ENCODE results near the gene ADAM22.

Gene ADAM22

DNA sequence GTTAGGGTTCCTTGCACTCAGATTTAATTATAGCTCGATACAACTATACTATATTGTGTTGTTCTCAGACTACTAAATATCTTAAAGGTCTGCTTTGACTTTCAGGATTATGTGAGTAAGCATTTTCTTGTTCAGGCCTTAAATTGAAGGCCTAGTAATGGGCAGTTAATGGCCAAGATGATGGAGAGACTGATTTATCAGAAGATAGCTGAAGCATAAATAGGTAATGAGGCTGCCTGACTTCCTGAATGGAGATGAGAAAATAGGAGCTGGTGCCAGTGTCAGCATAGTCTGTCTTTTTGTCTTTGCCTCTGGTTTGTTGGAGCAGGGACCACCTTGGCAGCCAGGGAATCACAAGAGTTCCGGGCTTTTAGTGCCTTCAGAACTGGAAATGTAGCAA lies 32.2 kb downstream of the ADAM22 start:
- DNase-seq, result no peak

- no peak for DNase-seq
Observed at GRCh38 chr7:87968021-87968420, 34.0 kb downstream of the ADAM22 start.

GRCh38 chr7:87982116-87982515 lies 48.1 kb downstream of the ADAM22 start:
- DNase-seq, result no peak

- DNase-seq, result no peak
Observed at GRCh38 chr7:87984088-87984487, 50.0 kb downstream of the ADAM22 start.

- DNase-seq, result no peak
Observed at GRCh38 chr7:87993269-87993668, 59.2 kb downstream of the ADAM22 start.

DNA sequence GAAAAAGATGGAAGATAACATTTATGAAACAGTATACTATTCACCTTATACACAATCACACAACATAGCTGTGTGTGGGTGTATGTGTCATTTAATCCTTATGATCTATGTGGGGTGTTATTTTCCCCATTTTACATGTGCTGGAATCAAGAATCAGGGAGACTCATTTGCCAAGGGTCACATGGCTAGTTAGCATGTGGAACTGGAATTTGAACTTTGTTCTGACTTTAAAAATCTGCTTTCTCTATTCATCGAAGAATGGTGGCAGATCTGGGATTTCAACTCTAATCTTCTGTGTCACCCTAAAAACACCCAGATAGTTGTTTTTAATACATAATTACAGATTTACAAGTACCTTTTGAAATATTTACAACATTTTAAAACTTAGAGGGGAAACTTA lies 65.2 kb downstream of the ADAM22 start:
- no peak for DNase-seq

DNA sequence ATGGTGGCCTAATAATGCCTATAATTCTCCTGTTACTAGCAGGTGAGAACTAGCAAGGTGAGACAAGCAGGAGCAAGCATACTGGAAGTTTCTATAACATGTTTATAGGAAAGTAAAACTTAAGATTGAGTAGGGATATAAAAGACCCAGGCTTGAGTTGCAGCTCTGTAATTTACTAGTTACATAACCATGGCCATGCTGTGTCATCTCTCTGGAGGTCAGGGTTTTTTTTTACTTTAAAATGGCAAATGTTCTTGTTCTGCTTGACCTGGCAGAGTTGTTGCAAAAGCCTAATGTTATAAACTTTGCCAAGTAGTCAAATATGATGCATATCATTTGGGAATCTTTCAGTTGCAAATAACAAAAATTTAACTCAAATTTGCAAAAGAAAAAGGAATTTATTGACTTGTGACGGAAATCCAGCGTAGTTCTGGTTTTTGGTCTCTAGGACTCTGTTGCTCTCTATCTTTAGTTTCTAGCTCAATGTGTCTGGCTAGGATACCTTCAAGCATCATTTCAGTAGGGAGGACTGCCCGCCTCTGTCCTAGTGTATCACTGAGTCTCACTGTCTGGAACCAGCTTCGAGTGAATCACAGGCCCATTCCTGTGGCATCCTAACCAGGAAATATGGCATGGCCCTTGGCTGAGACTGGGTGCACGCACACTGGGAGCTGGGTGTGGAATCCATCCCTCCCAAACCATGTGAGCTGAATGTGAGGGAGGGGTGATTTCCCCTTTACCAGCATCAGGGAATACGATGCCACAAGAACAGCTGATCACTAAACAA lies 67.9 kb downstream of the ADAM22 start:
- DNase-seq, result no peak

DNA sequence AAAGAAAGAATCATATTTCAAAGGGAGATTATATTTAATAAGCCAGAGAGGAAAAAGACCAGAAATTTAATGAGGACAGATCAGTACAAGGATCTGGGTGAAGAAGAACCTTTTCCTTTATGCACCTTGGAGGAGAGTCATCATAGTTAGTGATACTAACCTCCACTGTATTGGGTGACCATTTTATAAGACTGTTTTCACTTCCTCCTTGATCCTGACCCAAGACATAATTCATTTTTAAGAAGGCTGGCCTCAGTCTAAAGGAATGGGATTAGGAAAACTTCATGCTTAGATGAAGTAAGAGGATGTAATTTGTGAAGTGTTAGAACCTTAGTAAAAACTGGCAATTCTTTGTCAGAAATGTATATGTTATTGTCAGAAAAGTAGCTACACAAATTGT lies 68.6 kb downstream of the ADAM22 start:
- no peak for DNase-seq

- DNase-seq, result no peak
Observed at GRCh38 chr7:88003581-88003980, 69.5 kb downstream of the ADAM22 start.

DNA sequence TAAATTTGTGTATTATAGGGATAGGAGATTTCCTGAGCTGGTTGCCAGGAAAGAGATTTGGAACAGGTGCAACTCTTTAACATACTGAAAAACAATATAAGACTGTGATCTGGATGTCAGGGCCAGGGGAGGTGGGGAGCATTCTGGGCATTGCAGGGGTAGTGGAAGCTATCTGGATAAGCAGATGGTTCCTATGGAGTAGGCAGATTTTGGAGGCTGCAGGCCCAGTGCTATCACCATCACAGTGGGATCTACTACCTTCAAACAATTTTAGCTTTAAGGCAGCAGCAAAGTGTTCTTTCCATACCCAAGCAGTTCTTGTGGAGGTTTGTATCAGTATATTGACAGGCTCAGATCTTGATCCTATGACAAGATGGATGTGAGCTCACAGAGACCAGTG lies 71.1 kb downstream of the ADAM22 start:
- no peak for DNase-seq

DNA sequence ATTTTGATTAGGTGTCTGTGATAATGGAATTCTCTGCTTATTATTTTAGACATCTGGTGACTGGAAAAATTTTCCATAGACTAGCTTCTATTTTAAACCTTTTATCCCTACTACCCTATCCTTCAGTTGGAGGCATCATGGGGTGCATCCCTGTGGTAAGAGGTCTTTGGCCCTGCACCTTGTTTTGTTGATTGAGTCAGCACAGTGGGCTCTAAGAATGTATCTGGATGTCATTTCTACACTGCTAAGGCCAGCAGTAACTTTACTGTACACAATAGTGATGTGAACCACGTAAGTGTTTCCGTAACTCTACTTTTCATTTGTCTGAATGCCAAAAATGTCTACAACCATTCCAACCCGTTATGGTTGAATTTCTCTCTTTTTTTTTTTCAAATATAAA lies 75.6 kb downstream of the ADAM22 start:
- DNase-seq, result no peak

DNA sequence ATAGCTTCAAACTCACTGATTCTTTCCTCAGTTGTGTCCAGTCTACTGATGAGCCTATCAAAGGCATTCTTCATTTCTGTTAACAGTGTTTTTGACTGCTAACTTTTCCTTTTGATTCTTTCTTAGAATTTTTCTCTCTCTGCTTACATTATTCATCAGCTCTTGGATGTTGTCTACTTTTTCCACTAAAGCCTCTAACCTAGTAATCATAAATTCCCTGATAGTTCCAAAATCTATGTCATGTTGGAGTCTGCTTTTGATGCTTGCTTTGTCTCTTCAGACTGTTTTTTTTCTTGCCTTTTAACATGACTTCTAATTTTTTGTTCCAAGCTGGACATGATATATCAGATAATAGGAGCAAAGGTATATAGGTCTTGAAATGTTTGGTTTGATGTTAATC lies 78.0 kb downstream of the ADAM22 start:
- no peak for DNase-seq

- no peak for DNase-seq
Observed at GRCh38 chr7:88013981-88014380, 79.9 kb downstream of the ADAM22 start.

GRCh38 chr7:88014581-88014980 lies 80.5 kb downstream of the ADAM22 start:
- no peak for DNase-seq

DNA sequence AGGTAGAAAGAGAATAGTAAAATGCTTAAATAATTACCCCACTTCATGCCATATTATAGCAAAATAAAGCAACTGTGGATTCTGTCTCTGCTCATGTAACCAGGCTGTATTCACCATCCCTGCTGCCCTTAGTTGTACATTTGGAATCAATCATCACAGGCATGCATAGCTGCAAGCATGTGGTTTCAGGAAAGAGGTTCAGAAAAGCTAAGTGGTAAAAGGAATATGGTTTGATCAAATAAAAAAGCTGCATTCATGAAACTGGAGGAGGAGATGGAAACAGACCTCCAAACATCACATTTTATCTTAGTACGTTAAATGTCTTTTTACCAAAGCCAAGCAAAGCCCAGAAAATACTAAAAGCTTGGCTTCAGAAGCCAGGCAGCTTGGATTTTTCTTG lies 81.3 kb downstream of the ADAM22 start:
- no peak for DNase-seq

- DNase-seq, result no peak
Observed at GRCh38 chr7:88018501-88018900, 84.5 kb downstream of the ADAM22 start.

DNA sequence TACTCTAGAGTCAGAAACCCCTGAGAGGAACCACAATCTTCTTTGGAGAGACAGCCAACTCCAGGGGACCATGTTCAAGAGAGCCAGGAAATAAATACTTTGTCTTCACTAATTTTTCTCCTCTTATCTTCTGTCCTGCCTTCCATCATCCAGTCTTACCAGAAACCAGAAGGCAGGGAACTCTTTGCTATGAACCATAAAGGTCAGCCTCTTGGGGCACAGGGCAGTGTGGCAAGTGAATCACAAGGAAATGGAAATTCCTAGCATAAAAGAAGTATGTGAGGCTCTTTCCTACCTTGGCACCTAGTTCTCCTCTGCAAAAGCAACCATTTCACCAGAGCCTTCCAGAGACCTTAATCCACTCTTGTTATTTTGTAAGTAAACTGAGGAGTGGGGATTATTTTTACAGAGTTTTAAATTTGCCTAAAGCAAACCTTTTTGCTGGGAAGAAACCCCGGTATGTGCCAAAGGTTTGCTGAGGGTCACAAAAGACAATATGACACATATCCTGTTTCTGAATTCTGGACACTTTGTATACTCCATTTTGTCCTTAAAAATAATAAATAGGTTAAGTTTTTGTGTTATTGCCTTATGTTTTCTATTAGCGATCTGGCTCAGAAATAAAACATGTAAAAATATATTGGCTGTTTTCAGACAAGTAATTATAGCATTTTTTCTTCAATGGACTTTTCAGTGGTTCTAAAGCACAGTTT lies 87.1 kb downstream of the ADAM22 start:
- no peak for DNase-seq

- DNase-seq, result no peak
Observed at GRCh38 chr7:88027724-88028123, 93.7 kb downstream of the ADAM22 start.

DNA sequence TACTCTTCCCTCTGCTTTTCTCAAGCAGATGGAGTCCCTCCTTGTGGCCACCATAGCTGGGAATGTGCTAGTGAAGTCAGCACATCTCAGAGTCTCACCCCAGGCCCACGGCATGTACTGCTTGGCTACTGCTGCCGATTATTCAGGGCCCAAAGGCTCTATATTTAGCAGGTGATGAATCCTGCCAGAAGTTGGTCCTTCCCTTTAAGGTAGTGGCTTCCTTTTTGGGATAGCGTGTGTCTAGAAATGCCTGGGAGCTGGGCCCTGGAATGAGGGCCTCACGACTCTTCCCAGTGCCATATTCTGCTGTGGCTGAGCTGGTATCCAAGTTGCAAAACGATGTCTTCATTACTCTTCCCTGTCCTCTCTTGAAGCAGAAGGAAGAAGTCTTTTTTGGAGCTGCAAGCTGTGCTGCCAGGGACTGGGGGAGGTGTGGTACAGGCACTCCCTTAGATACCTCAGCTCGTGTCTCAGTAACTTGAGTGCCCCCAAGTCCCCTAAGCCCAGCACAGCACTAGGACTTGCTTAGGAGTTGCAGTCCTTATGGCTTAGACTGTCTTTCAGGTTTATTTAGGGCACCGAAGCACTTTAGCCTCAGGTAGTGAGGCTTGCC lies 100.1 kb downstream of the ADAM22 start:
- DNase-seq, result no peak

DNA sequence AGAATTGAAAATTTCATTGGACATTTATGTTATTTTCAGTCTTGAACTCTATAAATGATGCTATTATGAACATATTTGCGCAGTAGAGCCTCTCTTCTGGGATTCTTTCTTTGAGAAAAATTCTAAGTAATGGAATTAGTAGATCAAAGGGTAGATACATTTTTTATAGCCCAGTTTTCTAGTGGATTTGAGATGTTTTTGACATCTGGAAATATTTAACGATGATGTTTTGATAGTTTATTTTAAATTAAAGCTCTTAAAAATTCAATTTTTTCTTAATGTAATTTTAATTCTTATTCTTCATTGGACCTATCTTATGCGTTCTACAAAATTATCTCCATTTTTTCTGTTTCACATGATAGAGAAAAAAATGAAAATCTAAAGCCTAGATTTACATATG lies 103.0 kb downstream of the ADAM22 start:
- DNase-seq, result no peak

GRCh38 chr7:88040694-88041093 lies 106.6 kb downstream of the ADAM22 start:
- no peak for DNase-seq

- no peak for DNase-seq
Observed at GRCh38 chr7:88041583-88041982, 107.5 kb downstream of the ADAM22 start.

DNA sequence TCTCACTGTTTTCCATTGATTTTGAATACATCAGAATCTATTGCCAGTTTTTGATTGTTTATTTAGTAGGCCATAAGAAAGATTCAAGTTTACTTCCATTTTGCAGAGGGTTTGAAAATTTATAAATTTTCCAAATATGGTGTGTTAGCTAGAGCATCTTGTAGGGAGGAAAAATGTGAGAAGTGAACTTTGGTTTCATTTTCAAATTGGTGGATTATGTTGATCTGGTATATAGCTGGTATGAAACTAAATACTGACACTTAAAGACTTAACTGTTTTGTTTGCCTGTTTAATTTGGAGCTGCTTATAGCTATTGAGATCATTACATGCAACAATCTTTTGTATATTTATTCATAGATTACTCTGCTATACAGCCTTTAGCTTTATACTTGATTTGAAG lies 108.1 kb downstream of the ADAM22 start:
- DNase-seq, result no peak

DNA sequence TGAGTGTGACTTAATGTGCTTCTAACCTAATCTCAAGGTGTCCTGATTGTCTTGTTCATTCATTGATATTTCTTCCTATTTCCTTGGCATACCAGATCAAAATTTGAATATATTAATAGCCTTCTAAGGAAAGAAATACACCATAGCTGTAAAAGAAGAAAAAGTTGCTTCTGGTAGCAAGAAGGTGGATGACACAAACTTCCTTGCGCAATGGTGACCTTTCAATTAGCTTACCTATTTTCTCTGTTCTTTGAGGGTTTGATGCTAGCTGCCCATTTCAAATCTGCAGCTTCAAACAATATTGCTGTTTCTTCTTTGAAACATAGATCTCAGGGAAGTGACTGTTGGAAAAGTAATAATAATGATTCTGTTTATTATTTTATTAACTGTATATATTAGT lies 108.8 kb downstream of the ADAM22 start:
- no peak for DNase-seq

All from inflammatory macrophage treated with lipopolysaccharide for 1 hour (primary cell).